HG02852 (cell line): ENCODE measurements around the gene TMEM219.
"Not testable (repeated sequence)": the region's sequence is repeated elsewhere in the genome, so short reads cannot be mapped to it uniquely, and the experiment has no call there.

Experiments
- ATAC-seq: cut with Tn5 transposase; IDR thresholded peaks from one replicate; pipeline ENCODE4 v1.9.1; 2021; ENCODE audit warnings: mild to moderate bottlenecking, moderate library complexity; ENCODE audit not compliant: unreplicated experiment

The TMEM219 gene, protein sequence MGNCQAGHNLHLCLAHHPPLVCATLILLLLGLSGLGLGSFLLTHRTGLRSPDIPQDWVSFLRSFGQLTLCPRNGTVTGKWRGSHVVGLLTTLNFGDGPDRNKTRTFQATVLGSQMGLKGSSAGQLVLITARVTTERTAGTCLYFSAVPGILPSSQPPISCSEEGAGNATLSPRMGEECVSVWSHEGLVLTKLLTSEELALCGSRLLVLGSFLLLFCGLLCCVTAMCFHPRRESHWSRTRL

DNA sequence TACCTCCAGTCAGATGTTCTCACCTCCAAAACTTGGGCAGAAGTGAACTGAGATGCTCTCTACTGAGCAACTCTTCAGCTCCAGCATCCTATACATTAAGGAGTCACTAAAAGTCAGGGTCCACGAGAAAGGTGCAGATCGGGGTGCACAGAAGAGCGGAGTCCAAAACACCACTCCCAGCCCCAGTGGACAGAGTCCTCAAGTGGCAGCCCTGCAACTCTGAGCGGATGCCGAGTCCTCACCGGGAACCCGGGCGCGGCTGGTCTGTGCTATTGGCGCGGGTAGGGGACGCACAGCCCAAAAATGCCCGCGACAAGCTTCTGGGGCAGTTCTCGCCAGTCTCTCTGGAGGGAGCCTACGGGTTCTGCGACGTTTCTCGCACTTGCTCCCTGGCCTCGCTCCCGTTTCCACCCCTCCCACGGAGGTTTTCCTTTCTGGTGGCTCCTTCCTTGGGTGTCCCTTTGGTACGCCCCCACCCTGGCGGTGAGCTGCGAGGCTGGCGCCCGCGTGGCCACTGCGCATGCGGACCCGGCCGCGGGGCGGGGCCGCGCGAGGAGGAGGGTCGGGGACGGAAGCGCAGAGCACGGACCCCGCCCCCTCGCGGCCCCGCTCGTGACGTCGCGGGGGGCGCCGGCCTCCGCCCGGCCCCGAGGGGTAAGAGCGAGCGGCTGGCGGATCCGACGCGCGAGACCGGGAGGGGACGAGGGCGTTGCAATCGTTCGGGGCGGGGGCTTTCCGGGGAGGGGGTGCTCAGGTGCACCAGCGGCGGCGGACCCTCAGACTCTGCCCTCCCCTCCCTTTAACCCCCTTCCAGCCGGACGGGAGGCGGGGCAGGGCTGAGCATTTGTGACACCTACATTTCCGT lies at the start of gene TMEM219:
Gene TMEM219, plus strand, starts transcription at position 601 of the 865 bp plus-strand sequence. CDS start 1,065 bp downstream, outside the sequence.
- ATAC-seq, result peak; percentile 78

DNA sequence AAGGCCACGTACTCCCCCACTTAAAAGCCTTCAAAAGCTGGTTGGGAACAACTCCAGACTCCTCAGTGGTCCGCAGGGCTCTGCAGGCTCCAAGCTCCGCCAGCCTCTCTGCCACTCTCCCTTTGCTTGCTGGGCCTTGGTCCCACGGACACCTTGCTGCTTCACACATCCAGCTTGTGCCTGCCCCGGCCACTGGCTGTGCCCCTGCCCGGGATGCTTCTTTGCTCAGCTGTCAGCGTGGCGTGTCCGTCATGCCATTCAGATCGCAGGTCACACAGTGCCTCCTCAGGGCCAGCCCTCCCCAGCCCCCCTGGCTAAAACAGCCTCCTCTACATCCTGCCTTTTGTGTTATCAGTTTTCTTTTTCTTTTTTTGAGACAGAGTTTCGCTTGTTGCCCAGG lies 49.8 kb upstream of the TMEM219 start:
- no peak for ATAC-seq

DNA sequence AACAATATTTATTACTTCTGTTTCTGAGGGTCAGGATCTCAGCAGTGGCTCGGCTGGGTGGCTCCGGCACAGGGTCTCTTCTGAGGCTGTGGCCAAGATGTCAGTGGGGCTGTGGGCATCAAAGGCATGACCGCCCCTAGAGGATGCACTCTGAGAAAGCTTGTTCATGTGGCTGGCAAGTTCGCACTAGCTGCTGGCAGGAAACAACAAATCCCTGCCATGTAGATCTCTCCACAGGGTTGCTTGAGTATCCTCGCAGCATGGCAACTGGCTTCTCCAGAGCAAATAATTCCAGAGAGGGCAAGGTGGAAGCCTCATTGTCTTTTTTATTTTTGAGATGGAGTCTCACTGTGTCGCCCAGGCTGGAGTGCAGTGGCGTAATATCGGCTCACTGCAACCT lies 48.4 kb upstream of the TMEM219 start:
- ATAC-seq, result no peak

DNA sequence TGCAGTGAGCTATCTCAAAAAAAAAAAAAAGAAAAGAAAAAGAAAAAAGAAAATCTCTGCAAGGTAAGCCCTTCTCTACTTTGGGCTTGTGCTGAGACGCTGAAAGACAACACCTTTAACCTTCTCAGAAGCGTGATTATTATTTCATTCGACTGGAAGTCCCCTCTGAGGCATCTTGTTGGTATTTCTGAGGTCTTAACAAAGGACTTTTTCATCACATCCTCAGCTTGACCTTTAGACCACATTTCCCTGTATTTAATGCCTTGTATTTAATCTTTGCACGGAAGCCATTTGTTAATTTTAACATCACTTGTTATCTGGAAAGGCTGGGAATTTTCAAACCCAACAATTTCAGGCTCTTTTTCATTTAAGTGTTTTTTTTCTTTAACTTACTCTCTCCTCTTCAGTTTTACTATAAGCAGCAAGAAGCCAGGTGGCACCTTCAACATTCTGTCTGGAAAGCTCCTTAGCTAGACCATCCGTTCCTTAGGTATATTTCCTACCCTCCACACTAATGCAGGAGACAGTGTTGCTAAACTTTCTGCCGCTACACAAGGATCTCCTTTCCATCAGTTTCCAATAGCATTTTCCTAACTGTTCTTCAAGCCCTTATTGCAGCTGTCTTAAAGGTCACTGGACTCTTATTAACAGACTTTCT lies 46.2 kb upstream of the TMEM219 start:
- ATAC-seq, result no peak

DNA sequence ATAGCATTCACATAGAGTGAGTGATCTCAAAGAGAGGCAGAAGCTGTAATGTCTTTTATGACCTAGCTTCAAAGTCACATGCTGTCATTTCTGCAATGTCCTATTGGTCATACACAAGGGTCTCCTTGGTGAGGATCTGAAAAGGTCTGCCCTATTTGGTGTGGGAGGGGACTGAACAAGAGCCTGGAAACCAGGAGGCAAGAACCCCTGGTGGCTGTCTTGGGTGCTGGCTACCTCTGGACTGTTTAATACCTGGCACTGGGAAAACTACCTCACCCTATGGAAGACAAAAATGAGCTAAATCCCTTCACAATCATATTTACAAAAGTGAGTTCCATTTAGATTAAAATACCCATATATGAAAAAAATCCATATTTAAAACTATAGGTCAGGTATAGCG lies 44.9 kb upstream of the TMEM219 start:
- no peak for ATAC-seq

DNA sequence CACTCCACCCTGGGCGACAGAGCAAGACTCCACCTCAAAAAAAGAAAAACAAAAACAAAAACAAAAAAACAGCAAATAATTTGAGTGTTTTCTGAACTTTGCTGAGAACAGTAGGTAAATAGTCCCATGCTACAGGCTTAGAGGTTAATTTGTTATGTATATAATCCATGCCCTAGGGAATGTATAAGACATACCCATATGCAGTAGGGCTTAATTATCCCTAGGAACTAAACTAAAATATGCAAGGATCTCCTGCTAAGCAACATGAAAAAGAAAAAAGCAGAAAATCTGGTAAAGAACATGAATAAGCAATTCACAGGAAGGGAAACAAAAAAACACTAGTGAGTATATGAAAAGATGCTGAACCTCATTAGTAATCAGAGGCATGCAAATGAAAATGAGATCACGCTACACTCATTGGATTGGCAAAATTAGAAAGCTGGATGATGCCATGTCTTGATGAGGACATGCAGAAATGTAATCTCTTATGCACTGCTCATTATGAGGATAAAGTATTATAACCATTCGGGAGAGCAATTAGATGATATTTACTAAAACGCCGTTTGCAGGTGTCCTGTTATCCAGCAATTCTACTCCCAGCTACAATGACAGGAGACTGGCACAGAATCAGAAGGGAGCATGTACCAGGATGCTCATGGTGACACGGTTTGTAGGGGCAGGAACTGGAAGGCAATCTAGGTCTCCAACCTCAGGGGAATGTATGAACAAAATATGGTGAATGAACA lies 41.4 kb upstream of the TMEM219 start:
- no peak for ATAC-seq

DNA sequence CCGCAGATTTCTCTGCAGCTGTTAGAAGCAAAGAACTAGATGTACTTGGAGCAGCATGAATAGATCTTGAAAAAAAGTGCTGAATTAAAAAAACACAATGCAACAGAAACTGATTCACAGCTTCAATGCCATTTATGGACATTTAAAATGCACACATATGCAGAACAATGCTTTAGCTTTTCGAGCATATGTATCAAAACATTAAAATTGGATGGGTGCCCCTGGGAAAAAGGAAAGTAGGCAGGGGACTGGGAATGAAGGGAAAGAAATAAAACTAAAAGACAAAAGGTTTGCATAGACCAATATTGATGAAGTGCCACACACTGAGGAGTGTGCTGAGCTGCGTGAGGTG lies 40.9 kb upstream of the TMEM219 start:
- ATAC-seq, result no peak

DNA sequence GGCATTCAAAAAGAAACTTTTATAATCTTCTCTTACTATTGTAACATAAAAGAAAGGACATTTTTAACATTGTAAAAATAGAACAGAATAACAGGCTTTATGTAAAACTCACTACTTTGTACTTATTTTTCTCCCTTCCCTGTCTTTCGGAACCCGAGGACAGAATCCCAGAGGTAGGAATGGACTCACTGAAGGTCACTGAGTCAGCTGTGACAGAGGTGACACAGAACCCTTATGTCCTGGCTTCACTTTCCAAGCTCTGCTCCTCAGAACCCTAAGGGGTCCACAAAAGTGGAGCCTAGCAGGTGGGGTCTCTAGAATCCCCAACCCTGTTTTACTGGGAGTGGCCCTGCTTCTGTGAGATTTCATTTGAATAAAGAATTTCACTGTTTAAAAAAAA lies 39.6 kb upstream of the TMEM219 start:
- no peak for ATAC-seq

DNA sequence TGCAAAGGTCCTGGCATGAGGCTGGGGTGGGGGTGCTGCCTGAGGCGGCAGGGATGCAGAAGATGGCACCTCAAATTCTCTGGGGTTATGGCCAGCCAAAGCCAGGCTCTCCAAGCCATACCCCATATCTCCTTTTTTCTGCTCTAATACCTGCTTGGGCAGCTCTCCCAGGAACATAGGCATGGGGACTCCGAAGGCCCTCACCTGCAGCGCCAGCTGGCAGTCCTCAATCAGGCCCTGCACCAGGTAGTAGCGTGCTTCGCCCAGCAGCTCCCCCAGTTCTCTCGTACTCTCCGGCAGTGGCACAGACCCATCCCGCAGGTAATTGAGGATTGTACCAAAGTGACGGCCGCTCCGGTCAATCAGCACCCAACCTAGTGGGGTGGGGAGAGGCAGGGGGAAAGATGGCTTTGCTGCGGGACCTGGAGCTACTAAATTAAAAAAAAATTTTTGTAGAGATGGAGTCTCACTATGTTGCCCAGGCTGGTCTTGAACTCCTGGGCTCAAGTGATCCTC lies 38.8 kb upstream of the TMEM219 start:
- ATAC-seq, result no peak

DNA sequence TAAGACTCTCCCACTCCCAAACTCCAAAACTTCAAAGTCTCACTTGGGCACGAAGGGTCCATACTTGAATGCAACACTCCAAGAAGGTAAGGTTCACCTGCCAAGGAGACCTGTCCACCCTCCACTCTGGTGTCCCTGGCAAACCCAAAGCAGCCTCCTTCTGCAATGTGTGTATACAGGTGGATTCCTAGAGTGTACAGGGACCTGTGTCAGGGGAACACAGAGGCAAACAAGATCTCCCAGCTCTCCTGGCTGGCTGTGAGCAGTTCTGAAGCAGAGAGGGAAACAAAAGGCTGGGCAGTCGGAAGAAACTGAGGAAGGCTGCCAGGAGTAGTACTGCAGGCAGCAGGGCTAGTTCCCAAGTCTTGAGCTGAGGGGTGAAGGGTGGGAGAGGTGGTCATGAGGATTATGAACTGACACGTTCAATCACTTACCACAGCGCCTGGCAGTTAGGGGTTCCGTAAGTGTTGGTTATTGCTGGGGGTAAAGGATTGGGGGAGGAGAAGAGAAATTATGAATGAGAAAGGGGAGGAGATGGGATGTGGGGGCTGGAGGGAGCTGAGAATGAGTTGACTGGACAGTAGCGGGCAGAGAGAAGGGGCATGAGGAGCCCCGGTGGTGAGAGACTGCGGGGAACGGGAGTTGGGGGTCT lies 36.6 kb upstream of the TMEM219 start:
- no peak for ATAC-seq

DNA sequence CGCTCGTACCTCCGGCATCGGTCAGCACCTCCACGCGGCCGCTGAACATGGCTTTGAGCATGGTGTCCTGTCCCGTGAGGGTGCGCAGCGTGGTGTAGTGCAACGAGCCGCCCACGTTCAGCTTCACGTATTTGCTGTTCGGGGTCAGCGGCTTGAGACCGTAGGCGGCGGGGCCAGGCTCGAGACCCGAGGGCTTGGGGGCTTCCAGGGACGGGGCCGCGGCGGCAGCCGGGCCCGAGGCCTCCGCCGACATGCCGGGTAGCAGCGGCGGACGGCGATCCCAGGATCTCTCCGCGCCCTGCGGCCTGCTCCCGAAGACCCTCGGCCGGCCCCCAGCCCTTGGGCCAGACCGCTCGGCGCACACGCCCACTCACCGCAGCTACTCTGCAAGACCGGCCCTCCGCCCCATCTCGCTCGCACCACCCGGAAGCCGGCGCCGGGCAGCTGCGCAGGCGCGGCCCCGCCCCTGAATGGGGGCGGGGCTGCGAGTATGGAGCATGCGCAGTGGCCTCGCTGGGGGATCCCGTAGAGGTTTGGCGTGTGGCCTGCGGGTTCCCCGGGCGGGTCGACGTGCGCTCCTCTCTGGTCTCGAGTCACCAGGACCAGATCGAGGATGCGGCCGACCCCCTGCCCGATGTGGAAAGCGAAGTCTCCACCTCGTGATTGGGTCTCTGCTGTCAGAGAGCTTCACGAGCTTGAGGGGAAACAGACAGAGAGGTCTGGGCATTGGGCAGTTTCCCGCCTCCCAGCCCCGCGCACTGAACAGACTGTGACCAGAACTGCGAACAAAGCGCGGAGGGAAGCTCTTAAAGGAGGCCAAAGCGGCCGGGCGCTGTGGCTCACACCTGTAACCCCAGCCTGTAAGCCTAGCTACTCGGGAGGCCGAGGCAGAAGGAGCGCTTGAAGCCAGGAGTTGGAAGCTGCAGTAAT lies 35.8 kb upstream of the TMEM219 start, which contains the start of gene KCTD13:
Gene KCTD13, minus strand, starts transcription at position 446 of the 930 bp plus-strand sequence. Its CDS starts 193 bp downstream, at position 253.
- ATAC-seq, result peak; percentile 75

DNA sequence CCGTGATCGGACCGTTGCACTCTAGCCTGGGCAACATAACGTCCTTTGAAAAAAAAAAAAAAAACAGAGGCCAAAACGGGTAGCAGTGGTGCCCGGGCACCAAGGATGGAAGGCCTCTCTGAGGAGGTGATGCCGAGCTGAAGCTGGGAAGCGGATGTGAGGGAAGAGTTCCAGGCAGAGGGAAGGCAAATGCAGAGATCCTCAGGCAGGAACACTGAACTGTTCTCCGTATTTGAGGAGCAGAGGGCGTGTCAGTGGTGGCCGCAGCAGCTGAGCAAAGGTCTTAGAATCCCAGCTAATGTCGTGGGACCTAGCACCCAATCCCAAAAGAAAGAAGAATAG lies 35.2 kb upstream of the TMEM219 start:
- ATAC-seq, result no peak

DNA sequence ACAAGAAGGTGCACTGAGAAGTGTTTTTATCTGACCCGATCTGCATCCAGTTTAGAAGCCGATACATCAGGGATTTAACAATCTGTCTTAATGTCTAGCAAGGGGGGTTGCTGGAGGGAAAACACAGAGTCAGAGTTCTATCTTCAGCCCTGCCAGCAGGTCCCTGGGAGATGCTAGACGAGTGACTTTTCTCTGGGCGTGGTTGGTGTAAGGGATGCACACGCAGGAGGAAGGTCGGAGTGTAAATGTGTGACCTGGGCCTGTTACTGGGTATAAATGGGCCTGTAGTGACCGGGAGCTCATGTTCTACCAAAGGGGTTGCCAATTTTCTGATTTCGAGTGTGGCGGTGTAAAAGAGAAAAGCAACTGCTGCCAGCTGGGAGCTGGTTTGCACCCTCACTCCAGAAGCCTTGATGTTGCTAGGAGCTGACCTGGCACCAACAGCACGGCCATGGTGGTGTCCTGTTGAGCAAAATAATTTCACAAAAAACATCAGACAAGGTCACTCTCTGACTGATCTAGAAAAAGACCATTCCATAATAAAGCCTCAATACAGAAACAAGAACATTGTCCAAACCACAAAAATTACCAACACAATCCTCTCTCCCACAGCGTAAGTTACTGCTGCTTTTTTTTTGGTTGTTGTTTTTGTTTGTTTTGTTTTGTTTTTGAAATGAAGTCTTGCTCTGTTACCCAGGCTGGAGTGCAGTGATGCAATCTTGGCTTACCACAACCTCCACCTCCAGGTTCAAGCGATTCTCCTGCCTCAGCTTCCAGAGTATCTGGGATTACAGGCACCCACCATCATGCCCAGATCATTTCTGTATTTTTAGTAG lies 34.6 kb upstream of the TMEM219 start:
- no peak for ATAC-seq

DNA sequence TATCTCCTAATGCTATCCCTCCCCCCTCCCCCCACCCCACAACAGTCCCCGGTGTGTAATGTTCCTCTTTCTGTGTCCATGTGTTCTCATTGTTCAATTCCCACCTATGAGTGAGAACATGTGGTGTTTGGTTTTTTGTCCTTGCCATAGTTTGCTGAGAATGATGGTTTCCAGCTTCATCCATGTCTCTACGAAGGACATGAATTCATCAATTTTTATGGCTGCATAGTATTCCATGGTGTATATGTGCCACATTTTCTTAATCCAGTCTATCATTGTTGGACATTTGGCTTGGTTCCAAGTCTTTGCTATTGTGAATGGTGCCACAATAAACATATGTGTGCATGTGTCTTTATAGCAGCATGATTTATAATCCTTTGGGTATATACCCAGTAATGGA lies 30.1 kb upstream of the TMEM219 start:
- ATAC-seq, result not testable (repeated sequence)

DNA sequence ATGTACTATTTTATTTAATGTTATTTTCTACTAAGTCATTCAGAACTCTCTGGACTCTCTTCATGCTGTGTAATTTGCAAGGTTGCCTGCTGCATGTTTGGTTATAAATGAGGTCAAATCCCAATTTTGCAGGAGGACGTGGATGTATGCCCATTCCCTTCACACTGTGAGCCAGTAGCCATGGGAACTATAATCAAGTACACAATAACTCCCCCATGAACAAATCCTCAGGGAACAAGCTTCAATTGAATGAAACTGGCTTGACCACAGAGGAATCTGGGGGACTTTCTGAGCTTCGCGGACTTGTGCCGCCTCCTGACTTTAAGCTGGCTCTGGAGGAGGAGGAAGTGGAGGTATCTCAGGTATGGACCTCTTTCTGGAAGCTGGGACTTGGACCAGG lies 21.2 kb upstream of the TMEM219 start:
- ATAC-seq, result no peak

DNA sequence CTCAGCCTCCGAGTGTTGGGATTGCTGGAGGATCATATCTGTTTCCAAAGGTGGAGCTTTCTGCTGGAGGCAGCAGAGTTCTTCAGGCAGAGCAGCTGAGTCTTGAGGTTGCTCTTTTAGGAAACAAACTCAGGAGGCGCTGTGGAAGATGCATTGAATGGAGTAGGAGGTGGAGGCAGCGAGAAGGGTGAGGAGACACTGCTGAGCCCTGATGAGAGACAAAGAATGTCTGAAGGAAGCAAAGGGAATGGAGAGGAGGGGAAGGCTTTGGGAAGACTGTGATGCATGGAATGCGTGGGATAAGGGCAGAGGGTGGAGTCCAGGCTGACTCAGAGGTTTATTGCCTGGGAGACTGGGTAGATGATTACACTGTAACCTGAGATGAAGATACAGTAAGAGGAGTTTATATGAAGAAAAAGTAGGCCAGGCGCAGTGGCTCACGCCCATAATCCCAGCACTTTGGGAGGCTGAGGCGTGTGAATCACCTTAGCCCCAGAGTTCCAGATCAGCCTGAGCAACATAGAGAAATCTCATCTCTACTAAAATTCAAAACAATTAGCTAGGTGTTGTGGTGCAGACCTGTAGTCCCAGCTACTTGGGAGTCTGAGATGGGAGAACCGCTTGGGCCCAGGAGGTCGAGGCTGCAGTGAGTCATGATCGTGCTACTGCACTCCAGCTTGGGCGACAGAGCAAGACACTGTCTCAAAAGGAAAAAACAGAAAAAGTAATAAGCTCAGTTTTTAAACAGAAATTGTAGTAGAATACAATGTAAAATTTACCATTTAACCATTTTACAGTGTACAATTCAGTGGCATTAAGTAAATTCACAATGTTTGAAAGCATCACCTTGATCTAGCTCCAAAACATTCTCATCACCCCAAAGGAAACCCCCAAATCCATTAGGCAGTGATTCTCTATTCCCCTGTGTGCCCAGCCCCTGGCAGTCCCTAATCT lies 17.8 kb upstream of the TMEM219 start:
- ATAC-seq, result no peak

DNA sequence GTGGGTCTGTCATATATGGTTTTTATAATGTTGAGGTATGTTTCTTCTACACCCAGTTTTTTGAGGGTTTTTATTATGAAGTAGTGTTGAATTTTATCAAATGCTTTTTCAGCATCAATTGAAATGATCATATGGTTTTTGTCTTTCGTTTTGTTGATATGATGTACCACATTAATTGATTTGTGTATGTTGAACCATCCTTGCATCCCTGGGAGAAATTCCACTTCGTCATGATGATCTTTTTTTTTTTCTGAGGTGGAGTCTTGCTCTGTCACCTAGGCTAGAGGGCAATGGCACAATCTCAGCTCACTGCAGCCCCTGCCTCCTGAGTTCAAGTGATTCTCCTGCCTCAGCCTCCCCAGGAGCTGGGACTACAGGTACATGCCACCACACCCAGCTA lies 14.0 kb upstream of the TMEM219 start:
- ATAC-seq, result no peak
